Measurements from ENCODE around the gene CLCN3.
"Not testable (repeated sequence)": the region's sequence is repeated elsewhere in the genome, so short reads cannot be mapped to it uniquely, and the experiment has no call there.

CLCN3 gene

GRCh38 chr4:169619958-169620879 is at the start of gene CLCN3:
Gene CLCN3 (plus strand): TSS chr4:169620578. CDS start chr4:169635929, 15,351 bp downstream.
- DNase-seq (ENCODE audit: low read depth in 2 of 2) = peak; percentile 78 to 82

GRCh38 chr4:169571012-169571411 is 49.4 kb upstream of the CLCN3 start:
- DNase-seq (ENCODE audit: low read depth in 2 of 2) = not testable (repeated sequence)

DNA sequence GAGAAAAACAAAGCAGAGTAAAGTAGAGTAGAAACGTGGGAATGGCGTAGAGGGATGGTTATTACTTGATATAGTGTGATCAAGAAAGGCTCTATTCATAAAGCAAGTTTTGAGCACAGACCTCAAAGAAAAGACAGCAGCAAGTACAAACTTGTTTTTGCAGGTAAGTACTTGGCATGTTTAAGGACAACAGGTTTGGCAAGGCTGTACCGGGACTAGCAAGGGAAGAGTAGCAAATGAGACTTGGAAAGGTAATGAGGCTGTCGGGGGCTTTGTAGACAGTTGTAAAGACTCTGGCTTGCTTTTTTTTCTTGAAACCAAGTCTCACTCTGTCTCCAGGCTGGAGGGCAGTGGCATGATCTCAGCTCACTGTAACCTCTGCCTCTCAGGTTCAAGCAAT is 48.9 kb upstream of the CLCN3 start:
- DNase-seq (ENCODE audit: low read depth in 2 of 2) = no peak

DNA sequence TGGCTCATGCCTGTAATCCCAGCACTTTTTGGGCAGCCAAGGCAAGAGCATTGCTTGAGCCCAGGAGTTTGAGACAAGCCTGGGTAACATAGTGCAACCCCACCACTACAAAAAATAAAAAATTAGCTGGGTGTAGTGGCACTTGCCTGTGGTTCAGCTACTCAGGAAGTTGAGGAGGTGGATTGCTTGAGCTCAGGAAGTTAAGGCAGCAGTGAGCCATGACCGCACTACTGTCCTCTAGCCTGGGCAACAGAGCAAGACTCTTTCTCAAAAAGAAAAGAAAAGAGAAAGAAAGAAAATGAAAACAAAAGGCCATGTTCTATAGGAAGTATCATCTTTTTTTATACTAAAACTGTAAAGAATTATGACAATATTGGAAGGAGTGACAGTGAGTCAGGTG is 46.5 kb upstream of the CLCN3 start:
- no peak for DNase-seq (ENCODE audit: low read depth in 2 of 2)

GRCh38 chr4:169582203-169582602 is 38.2 kb upstream of the CLCN3 start:
- DNase-seq (ENCODE audit: low read depth in 2 of 2) = no peak

- no peak for DNase-seq (ENCODE audit: low read depth in 2 of 2)
Measured at GRCh38 chr4:169582706-169583105, 37.7 kb upstream of the CLCN3 start.

GRCh38 chr4:169583563-169583962 is 36.8 kb upstream of the CLCN3 start:
- no peak for DNase-seq (ENCODE audit: low read depth in 2 of 2)

DNA sequence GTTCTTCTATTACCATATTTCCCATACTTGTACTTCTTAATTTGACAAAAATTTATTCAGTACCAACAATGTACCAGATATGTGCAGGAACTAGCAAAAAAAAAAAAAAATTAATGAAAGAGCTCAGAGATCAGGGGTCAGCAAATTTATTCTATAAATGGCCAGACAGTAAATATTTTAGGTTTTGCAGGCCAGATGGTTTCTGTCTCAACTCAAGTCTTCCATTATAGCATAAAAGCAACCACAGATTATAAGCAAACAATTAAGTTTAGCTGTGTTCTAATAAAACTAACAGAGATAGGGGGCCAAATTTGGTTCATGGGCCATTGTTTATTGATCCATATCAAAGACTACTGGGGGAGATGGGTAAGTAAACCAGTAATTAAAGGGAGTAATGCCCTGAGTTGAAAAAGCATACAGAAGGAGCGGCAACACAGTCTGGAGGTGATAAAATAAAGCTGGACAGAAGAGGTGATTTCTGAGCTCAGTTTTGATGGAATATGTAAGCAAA is 27.3 kb upstream of the CLCN3 start:
- no peak for DNase-seq (ENCODE audit: low read depth in 2 of 2)

DNA sequence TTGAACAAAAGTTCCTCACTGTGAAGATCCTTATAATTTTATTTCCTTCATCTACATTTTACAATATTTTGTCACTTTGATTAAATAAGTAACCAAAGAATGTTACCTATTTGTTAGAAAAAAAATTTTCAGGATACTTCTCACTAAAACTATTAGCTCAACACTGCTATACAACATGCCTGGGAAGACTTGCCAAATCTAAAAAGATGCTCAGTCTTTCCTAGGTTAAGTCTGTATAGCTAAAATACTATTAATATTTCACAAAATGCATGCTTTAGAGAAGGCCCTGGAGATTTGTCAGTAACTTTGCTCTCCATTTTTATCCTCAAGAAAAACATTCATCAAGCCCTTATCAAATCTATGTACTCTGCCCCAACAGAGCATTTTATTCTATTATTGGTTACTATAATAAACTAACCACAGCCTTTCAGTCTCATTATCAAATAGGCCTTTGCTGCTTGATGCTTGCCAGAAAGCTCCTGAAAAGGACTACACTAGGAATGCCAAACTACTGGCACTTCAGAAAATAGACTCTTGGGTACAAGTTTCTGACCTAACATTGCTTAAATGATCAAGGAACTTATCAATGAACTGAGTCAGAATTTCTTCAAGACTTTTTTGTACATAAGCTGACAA is 25.7 kb upstream of the CLCN3 start:
- DNase-seq (ENCODE audit: low read depth in 2 of 2) = no peak

GRCh38 chr4:169601016-169601771 is 19.2 kb upstream of the CLCN3 start:
- DNase-seq (ENCODE audit: low read depth in 2 of 2) = no peak

- no peak for DNase-seq (ENCODE audit: low read depth in 2 of 2)
Measured at GRCh38 chr4:169603312-169603711, 17.1 kb upstream of the CLCN3 start.

- no peak for DNase-seq (ENCODE audit: low read depth in 2 of 2)
Measured at GRCh38 chr4:169604131-169604900, 16.1 kb upstream of the CLCN3 start.

DNA sequence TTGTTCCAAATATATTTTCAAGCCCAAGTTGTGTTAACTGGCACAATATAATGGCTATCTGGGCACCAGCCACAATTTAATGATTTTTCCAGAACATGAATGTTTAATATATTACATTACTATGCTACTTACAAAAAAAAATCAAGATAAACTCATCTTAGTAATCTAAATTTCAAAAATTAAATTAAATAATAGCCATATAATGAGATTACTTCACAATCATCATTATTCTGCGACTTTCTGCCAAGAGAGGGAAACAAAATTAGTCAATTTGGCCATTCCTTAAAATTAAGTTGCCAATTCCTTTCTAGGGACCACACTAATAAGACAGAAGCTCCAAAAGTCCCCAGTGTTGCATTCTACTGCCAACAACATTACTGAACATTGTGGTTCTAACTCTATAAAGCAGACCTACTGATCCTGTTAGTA is 15.5 kb upstream of the CLCN3 start:
- DNase-seq (ENCODE audit: low read depth in 2 of 2) = no peak

DNA sequence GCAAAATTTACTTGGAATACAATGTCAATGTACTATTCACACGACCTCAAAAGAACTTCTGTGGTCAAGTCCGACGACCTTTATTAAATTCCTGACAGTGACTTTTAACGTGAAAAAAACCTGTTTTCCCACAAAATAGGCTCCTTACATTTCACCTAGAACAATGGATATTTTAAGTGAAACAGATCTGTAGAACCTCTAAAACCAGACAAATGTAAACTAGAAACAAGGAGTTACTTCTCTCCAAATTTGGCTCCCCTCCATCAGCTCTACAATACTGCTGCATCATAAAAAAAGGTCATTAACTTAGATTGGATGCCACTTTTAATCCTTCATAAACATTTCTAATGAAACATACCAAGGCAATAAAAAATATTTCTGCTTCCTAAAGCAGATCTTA is 9.2 kb upstream of the CLCN3 start:
- DNase-seq (ENCODE audit: low read depth in 2 of 2) = no peak

DNA sequence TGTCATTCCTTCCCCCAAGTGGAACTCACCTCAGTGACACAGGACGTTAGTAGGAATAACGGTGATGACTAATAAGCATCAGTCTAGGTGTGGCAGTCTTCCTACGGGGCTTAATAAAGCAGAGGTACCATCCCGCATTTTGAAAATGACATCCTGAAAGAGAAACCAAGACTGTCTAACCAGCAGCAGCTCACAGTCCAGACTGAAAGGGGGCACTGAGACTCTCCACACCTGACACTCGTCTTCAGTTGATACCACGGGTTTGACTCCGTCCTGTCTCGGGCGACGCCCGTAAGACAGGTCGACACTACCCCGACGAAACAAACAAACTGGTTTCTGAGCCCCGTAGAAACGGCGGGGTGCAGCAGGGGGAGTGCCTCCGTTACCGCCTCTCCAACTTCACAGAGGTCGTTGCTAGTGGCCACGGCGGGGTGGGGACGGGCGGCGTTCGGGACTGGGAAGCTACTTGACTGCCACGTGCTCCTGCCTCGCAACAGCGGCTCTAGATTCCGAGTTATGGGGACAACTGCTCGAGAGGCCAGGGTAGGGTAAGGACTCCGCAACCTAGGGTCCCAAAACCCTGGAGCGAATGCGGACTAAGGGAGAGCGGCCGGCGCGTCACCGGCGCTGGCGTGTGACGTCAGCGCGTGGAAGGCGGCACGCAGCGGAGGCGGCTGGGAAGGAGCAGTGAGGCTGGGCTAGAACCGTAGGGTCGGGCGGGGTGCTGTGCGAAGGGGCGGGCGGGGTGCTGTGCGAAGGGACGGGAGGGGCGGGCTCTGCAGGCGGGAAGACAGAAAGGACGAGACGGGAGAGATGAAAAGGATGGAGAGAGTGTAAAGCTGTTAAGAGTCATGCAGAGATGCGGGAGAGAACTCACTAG is 8.1 kb upstream of the CLCN3 start, which contains the start of gene NEK1:
TSS of gene NEK1 (minus strand) at position 593 of the 880 bp plus-strand sequence. CDS start 9,953 bp downstream, outside the sequence.
- DNase-seq (ENCODE audit: low read depth in 2 of 2) = peak; percentile 74 to 77

DNA sequence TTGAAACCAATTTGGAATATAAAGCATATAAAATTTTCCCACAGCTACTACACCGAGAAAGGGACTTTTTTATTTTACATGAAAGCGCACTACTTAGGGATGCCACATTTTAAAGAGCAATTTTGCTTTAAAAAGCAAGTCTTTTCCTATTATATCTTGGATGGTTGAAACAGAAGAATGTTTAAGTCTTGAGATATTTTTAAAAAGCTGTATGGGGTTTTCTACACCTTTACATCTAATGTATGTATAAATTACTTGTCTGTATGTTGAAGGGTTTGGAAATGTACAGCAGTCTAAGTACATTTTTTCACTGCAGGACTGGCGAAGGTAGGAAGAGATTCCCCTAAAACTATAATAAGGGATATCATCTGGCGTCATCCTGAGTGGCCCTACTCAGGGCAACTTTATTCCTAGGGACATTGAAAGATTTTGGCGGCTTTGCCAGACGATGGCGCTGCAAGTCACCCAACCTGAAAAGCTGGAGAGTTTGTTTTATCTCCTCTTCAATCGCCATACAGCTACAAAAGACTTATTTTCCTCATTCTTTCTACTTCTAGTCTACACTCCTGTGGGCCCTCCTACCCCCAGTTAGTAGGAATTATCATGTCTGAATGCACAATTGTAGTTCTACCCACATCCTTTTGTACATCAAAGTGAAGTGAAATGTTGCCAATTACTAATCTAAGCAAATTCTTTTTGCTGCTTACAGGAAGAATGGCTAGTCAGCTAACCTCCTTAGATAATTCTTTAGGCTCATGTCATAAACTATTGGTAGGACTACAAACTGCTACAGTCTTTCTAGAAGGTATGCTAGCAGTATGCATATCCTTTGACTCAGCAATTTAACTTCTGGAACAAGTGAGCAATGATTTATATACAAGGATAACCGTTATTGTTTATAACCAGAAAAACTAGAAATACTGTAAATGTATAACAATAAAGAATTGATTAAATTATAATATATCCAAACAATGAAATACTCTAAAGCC is 7.2 kb upstream of the CLCN3 start:
- DNase-seq (ENCODE audit: low read depth in 2 of 2) = peak; percentile 32 to 53

DNA sequence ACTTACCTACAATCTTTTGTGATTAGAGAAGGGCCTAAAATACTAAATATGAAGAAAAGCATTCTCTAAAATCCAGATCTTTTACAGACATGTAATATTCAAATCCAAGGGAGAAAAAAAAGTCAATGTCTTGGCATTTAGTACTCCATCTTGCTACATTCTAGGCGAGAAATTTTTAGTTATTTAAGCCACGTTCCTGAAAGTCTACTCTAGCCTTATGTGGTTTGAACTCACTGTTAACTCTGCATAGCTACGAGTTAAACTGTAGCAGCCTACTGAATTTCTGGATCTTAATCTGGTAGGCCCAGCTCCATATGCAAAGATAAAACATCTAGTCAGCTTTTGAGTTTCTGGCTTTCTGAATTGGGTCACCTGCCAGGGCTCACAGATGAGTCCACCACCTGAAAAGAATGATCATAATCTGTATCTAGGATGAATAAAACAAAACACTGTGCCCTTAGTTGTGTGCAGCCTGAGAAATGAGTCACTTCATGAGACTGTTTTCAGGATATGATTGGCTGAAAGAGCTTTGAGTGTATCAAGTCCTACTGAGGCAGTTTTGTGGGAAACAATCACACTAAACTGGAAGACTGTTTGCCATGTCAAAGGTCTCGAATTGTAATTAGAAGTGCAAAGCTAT is 4.8 kb upstream of the CLCN3 start:
- DNase-seq (ENCODE audit: low read depth in 2 of 2) = no peak

- no peak for DNase-seq (ENCODE audit: low read depth in 2 of 2)
Measured at GRCh38 chr4:169616846-169617245, 3.5 kb upstream of the CLCN3 start.

Measured in stimulated activated CD8-positive, alpha-beta memory T cell treated with anti-CD3 and anti-CD28 coated beads, Interleukin-15, amount 100 ng/mL, for 4 hours (primary cell).